SU-DHL-6 (cell line): Measurements from ENCODE around the gene ANXA7.

Experiments used
- EZH2phosphoT487 ChIP-seq: fragments of 200-600 bp; sonication (generic), shearing (Covaris generic); conservative IDR thresholded peaks from 2 replicates; pipeline ENCODE4 v1.6.1; 2018; ENCODE audit warnings: mild to moderate bottlenecking, antibody characterized with exemption, low read length, moderate library complexity, mixed read lengths
- TF ChIP-seq, protein P1 (sequence below): fragments of 200-600 bp; sonication (generic); IDR thresholded peaks from one replicate; pipeline ENCODE4 v1.5.1; 2017; ENCODE audit warnings: antibody characterized with exemption, mild to moderate bottlenecking, low read length, moderate library complexity; ENCODE audit not compliant: insufficient read depth, poor library complexity, severe bottlenecking

DNA sequence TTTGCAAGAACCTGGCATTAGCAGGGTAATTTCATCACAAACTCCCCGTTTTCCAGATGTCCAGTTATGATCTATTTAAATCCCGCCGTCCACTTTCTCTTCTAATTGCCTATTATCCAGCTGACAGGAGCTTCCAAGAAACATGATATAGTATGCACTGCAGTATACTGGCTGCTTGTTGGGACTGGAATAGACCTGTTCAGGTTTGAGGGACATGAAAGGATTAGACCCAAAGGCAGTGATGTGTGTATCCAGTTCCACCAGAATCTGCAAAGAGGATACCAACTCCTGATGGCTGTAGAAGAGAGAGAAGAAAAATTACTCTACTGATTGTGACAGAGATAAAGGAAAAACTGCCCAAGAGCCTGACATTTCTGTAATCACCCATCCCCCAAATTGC is 10.6 kb upstream of the ANXA7 start:
- TF ChIP-seq, protein P1, sequence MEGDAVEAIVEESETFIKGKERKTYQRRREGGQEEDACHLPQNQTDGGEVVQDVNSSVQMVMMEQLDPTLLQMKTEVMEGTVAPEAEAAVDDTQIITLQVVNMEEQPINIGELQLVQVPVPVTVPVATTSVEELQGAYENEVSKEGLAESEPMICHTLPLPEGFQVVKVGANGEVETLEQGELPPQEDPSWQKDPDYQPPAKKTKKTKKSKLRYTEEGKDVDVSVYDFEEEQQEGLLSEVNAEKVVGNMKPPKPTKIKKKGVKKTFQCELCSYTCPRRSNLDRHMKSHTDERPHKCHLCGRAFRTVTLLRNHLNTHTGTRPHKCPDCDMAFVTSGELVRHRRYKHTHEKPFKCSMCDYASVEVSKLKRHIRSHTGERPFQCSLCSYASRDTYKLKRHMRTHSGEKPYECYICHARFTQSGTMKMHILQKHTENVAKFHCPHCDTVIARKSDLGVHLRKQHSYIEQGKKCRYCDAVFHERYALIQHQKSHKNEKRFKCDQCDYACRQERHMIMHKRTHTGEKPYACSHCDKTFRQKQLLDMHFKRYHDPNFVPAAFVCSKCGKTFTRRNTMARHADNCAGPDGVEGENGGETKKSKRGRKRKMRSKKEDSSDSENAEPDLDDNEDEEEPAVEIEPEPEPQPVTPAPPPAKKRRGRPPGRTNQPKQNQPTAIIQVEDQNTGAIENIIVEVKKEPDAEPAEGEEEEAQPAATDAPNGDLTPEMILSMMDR = no peak
- TF ChIP-seq EZH2phosphoT487 = no peak
